GM12892 (cell line): ENCODE results near the gene NAP1L5.

ENCODE experiments used
- POLR2A ChIP-seq: IDR thresholded peaks from 2 replicates; pipeline ENCODE4 v1.6.1; 2011; ENCODE audit warnings: low read depth, low read length, control low read depth
- POLR2AphosphoS5 ChIP-seq: IDR thresholded peaks from 2 replicates; pipeline ENCODE4 v1.6.1; 2011; ENCODE audit warnings: low read depth, low read length, control low read depth

DNA sequence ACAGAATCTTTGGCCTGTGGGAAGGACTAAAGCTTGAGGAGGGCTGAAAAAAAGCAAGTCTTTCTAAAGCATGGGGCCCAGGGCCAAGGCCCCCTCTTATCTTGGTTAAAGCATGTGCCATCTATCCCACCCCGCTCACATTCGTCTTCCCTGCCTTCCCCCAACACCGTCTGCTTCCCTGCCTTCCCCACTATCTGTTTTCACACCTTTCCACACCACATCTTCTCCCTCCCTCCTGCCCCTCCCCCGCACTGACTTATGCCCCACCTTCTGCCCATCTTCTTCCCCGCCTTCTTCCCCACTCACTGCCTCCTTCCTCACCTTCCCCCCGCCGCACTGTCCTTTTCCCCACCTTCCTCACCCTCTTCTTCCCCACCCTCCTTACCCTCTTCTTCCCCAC lies 890 bp upstream of the NAP1L5 start:
- TF ChIP-seq POLR2A (no peak), POLR2AphosphoS5 (no peak)
